IPS DF 6.9 (cell line): ENCODE measurements around the gene NEAT1.

Source experiments
- DNase-seq: peaks from one replicate; pipeline ENCODE4 v3.0.0-alpha.2; 2013; ENCODE audit warnings: low read depth, low spot score
- H3K27ac ChIP-seq: one replicate; pipeline ENCODE4 v1.5.1; 2013; ENCODE audit warnings: low read length, control low read depth
- H3K27me3 ChIP-seq: 2 replicates; pipeline ENCODE4 v1.6.1; 2013; ENCODE audit warnings: mild to moderate bottlenecking, low read length; ENCODE audit not compliant: control insufficient read depth, insufficient read depth
- H3K36me3 ChIP-seq: 2 replicates; pipeline ENCODE4 v1.6.1; 2013; ENCODE audit warnings: low read length; ENCODE audit not compliant: control insufficient read depth, insufficient read depth
- H3K4me1 ChIP-seq: 2 replicates; pipeline ENCODE4 v1.6.1; 2013; ENCODE audit warnings: low read length; ENCODE audit not compliant: control insufficient read depth, insufficient read depth
- H3K4me3 ChIP-seq: 2 replicates; pipeline ENCODE4 v1.5.1; 2013; ENCODE audit warnings: mild to moderate bottlenecking, low read length
- H3K9me3 ChIP-seq: 2 replicates; pipeline ENCODE4 v1.6.1; 2013; ENCODE audit warnings: low read length, inconsistent platforms; ENCODE audit not compliant: control insufficient read depth, insufficient read depth
- WGBS: extraction: QIAGEN DNeasy Blood & Tissue Kit; methylation state at CpG from one replicate; pipeline ENCODE4 v1.1.7; 2013; ENCODE audit warnings: mixed read lengths, missing lambda C conversion rate; ENCODE audit not compliant: insufficient read length, insufficient coverage; 5-methylcytosine and 5-hydroxymethylcytosine counted together

The NEAT1 gene

GRCh38 chr11:65476632-65477148, 54.1 kb downstream of the NEAT1 start:
- Histone ChIP-seq H3K27me3 (no peaks in the 10 kb centered on the region), H3K9me3 (no peaks in the 10 kb centered on the region), H3K4me1 (peaks cover 2% of the 10 kb centered on the region; the same call in 1 of the 2 replicates), H3K4me3 (peak overlapping the region; percentile 36), H3K27ac (no peak overlapping the region), H3K36me3 (no peaks in the 10 kb centered on the region)
- no CpG with 5 or more reads among the region's 10 CpGs for WGBS
- no peak for DNase-seq

- Histone ChIP-seq H3K9me3 (no peaks in the 10 kb centered on the region), H3K4me3 (peak overlapping the region; percentile 36), H3K27me3 (no peaks in the 10 kb centered on the region), H3K27ac (no peak overlapping the region), H3K36me3 (no peaks in the 10 kb centered on the region), H3K4me1 (peaks cover 2% of the 10 kb centered on the region; the same call in 1 of the 2 replicates)
- no peak for DNase-seq
- no CpG with 5 or more reads among the region's 60 CpGs for WGBS
Observed at GRCh38 chr11:65477149-65477965, 54.8 kb downstream of the NEAT1 start.

GRCh38 chr11:65478388-65479183, 56.0 kb downstream of the NEAT1 start:
- no peaks in the 10 kb centered on the region for H3K9me3 ChIP-seq
- peaks cover 2% of the 10 kb centered on the region; the same call in 1 of the 2 replicates for H3K4me1 ChIP-seq
- H3K27ac ChIP-seq, result no peak overlapping the region
- H3K36me3 ChIP-seq, result no peaks in the 10 kb centered on the region
- no CpG with 5 or more reads among the region's 33 CpGs for WGBS
- H3K4me3 ChIP-seq, result no peak overlapping the region
- no peak for DNase-seq
- H3K27me3 ChIP-seq, result no peaks in the 10 kb centered on the region

GRCh38 chr11:65479184-65480145, 56.9 kb downstream of the NEAT1 start:
- WGBS, result no CpG with 5 or more reads among the region's 11 CpGs
- H3K27me3 ChIP-seq, result no peaks in the 10 kb centered on the region
- H3K9me3 ChIP-seq, result no peaks in the 10 kb centered on the region
- no peaks in the 10 kb centered on the region for H3K36me3 ChIP-seq
- peaks cover 2% of the 10 kb centered on the region; the same call in 1 of the 2 replicates for H3K4me1 ChIP-seq
- no peak overlapping the region for H3K4me3 ChIP-seq
- H3K27ac ChIP-seq, result no peak overlapping the region
- no peak for DNase-seq

GRCh38 chr11:65482306-65482850, 59.8 kb downstream of the NEAT1 start:
- H3K27me3 ChIP-seq, result no peaks in the 10 kb centered on the region
- H3K4me1 ChIP-seq, result peaks cover 6% of the 10 kb centered on the region; the same call in 1 of the 2 replicates
- no peak overlapping the region for H3K27ac ChIP-seq
- WGBS, result no CpG with 5 or more reads among the region's 2 CpGs
- no peak for DNase-seq
- no peaks in the 10 kb centered on the region for H3K36me3 ChIP-seq
- H3K9me3 ChIP-seq, result no peaks in the 10 kb centered on the region
- H3K4me3 ChIP-seq, result no peak overlapping the region

- no peaks in the 10 kb centered on the region for H3K27me3 ChIP-seq
- no peak for DNase-seq
- peaks cover 25% of the 10 kb centered on the region; the same call in 1 of the 2 replicates for H3K4me1 ChIP-seq
- WGBS, result no CpG with 5 or more reads among the region's 5 CpGs
- H3K9me3 ChIP-seq, result no peaks in the 10 kb centered on the region
- H3K27ac ChIP-seq, result no peak overlapping the region
- H3K36me3 ChIP-seq, result no peaks in the 10 kb centered on the region
- H3K4me3 ChIP-seq, result no peak overlapping the region
Observed at GRCh38 chr11:65485920-65486219, 63.3 kb downstream of the NEAT1 start.

GRCh38 chr11:65486570-65487466, 64.2 kb downstream of the NEAT1 start:
- no peaks in the 10 kb centered on the region for H3K27me3 ChIP-seq
- H3K27ac ChIP-seq, result no peak overlapping the region
- H3K4me3 ChIP-seq, result no peak overlapping the region
- no CpG with 5 or more reads among the region's 10 CpGs for WGBS
- H3K9me3 ChIP-seq, result no peaks in the 10 kb centered on the region
- peaks cover 28% of the 10 kb centered on the region; the same call in 1 of the 2 replicates for H3K4me1 ChIP-seq
- no peaks in the 10 kb centered on the region for H3K36me3 ChIP-seq
- no peak for DNase-seq

GRCh38 chr11:65487467-65488272, 65.1 kb downstream of the NEAT1 start:
- Histone ChIP-seq H3K4me3 (0 out of 2 replicates have a peak overlapping the region, but pooled peaks have one; percentile 1), H3K27ac (peak overlapping the region; percentile 29), H3K27me3 (no peaks in the 10 kb centered on the region), H3K36me3 (no peaks in the 10 kb centered on the region), H3K9me3 (no peaks in the 10 kb centered on the region), H3K4me1 (peaks cover 34% of the 10 kb centered on the region; the same call in 1 of the 2 replicates)
- WGBS, result no CpG with 5 or more reads among the region's 17 CpGs
- DNase-seq, result peak; percentile 100
